ENCODE data around the gene HK2.
"Not testable (repeated sequence)": the region's sequence is repeated elsewhere in the genome, so short reads cannot be mapped to it uniquely, and the experiment has no call there.

HK2 gene

GRCh38 chr2:74834792-74835755 is 1.1 kb downstream of the HK2 start:
- DNase-seq (ENCODE audit: low read depth, low spot score), result no peak

- no peak for DNase-seq (ENCODE audit: low read depth, low spot score)
Observed at GRCh38 chr2:74835831-74836674, 2.1 kb downstream of the HK2 start.

GRCh38 chr2:74836675-74837401 is 2.9 kb downstream of the HK2 start:
- no peak for DNase-seq (ENCODE audit: low read depth, low spot score)

- DNase-seq (ENCODE audit: low read depth, low spot score), result no peak
Observed at GRCh38 chr2:74841641-74842040, 7.7 kb downstream of the HK2 start.

GRCh38 chr2:74843433-74843832 is 9.5 kb downstream of the HK2 start:
- no peak for DNase-seq (ENCODE audit: low read depth, low spot score)

GRCh38 chr2:74843899-74844298 is 10.0 kb downstream of the HK2 start:
- peak; percentile 46 for DNase-seq (ENCODE audit: low read depth, low spot score)

- DNase-seq (ENCODE audit: low read depth, low spot score), result no peak
Observed at GRCh38 chr2:74844752-74845151, 10.8 kb downstream of the HK2 start.

- DNase-seq (ENCODE audit: low read depth, low spot score), result peak; percentile 58
Observed at GRCh38 chr2:74845217-74845751, 11.4 kb downstream of the HK2 start.

- DNase-seq (ENCODE audit: low read depth, low spot score), result no peak
Observed at GRCh38 chr2:74845991-74846390, 12.1 kb downstream of the HK2 start.

- no peak for DNase-seq (ENCODE audit: low read depth, low spot score)
Observed at GRCh38 chr2:74846481-74846880, 12.6 kb downstream of the HK2 start.

- DNase-seq (ENCODE audit: low read depth, low spot score), result no peak
Observed at GRCh38 chr2:74847070-74847858, 13.3 kb downstream of the HK2 start.

- no peak for DNase-seq (ENCODE audit: low read depth, low spot score)
Observed at GRCh38 chr2:74849228-74849892, 15.4 kb downstream of the HK2 start.

- DNase-seq (ENCODE audit: low read depth, low spot score), result no peak
Observed at GRCh38 chr2:74850496-74851190, 16.7 kb downstream of the HK2 start.

- DNase-seq (ENCODE audit: low read depth, low spot score), result no peak
Observed at GRCh38 chr2:74851191-74851566, 17.3 kb downstream of the HK2 start.

GRCh38 chr2:74853360-74853759 is 19.4 kb downstream of the HK2 start:
- DNase-seq (ENCODE audit: low read depth, low spot score), result not testable (repeated sequence)

- no peak for DNase-seq (ENCODE audit: low read depth, low spot score)
Observed at GRCh38 chr2:74854401-74854800, 20.5 kb downstream of the HK2 start.

GRCh38 chr2:74855114-74855707 is 21.3 kb downstream of the HK2 start:
- not testable (repeated sequence) for DNase-seq (ENCODE audit: low read depth, low spot score)

- DNase-seq (ENCODE audit: low read depth, low spot score), result no peak
Observed at GRCh38 chr2:74856004-74856578, 22.2 kb downstream of the HK2 start.

- DNase-seq (ENCODE audit: low read depth, low spot score), result no peak
Observed at GRCh38 chr2:74856599-74856998, 22.7 kb downstream of the HK2 start.
